ENCODE results near the gene SHISA7.
"Not testable (repeated sequence)": the region's sequence is repeated elsewhere in the genome, so short reads cannot be mapped to it uniquely, and the experiment has no call there.

SHISA7 gene

GRCh38 chr19:55448175-55448490, 5.0 kb upstream of the SHISA7 start:
- DNase-seq (ENCODE audit: low read depth in 1 of 2, low spot score in 1 of 2) = not testable (repeated sequence)

GRCh38 chr19:55447421-55448174, 4.5 kb upstream of the SHISA7 start:
- no peak for DNase-seq (ENCODE audit: low read depth in 1 of 2, low spot score in 1 of 2)

GRCh38 chr19:55446060-55446459, 3.0 kb upstream of the SHISA7 start:
- no peak for DNase-seq (ENCODE audit: low read depth in 1 of 2, low spot score in 1 of 2)

- DNase-seq (ENCODE audit: low read depth in 1 of 2, low spot score in 1 of 2) = no peak
These were observed 1.5 kb upstream of the SHISA7 start for GRCh38 chr19:55444646-55445045.

- no peak for DNase-seq (ENCODE audit: low read depth in 1 of 2, low spot score in 1 of 2)
These were observed 852 bp upstream of the SHISA7 start for GRCh38 chr19:55443824-55444480.

GRCh38 chr19:55442372-55442961, 633 bp downstream of the SHISA7 start:
- no peak for DNase-seq (ENCODE audit: low read depth in 1 of 2, low spot score in 1 of 2)

- DNase-seq (ENCODE audit: low read depth in 1 of 2, low spot score in 1 of 2) = no peak
These were observed 1.3 kb downstream of the SHISA7 start for GRCh38 chr19:55441692-55442321.

GRCh38 chr19:55441319-55441691, 1.8 kb downstream of the SHISA7 start:
- no peak for DNase-seq (ENCODE audit: low read depth in 1 of 2, low spot score in 1 of 2)

GRCh38 chr19:55440411-55441105, 2.5 kb downstream of the SHISA7 start:
- no peak for DNase-seq (ENCODE audit: low read depth in 1 of 2, low spot score in 1 of 2)

GRCh38 chr19:55439052-55439451, 4.0 kb downstream of the SHISA7 start:
- DNase-seq (ENCODE audit: low read depth in 1 of 2, low spot score in 1 of 2) = no peak

GRCh38 chr19:55437410-55437809, 5.7 kb downstream of the SHISA7 start:
- DNase-seq (ENCODE audit: low read depth in 1 of 2, low spot score in 1 of 2) = no peak

- DNase-seq (ENCODE audit: low read depth in 1 of 2, low spot score in 1 of 2) = no peak
These were observed 6.3 kb downstream of the SHISA7 start for GRCh38 chr19:55436847-55437246.

GRCh38 chr19:55435020-55435419, 8.1 kb downstream of the SHISA7 start:
- DNase-seq (ENCODE audit: low read depth in 1 of 2, low spot score in 1 of 2) = no peak

GRCh38 chr19:55434356-55434919, 8.7 kb downstream of the SHISA7 start:
- DNase-seq (ENCODE audit: low read depth in 1 of 2, low spot score in 1 of 2) = no peak

- DNase-seq (ENCODE audit: low read depth in 1 of 2, low spot score in 1 of 2) = no peak
These were observed 9.8 kb downstream of the SHISA7 start for GRCh38 chr19:55433292-55433691.

- DNase-seq (ENCODE audit: low read depth in 1 of 2, low spot score in 1 of 2) = no peak
These were observed 10.7 kb downstream of the SHISA7 start for GRCh38 chr19:55432241-55432959.

GRCh38 chr19:55431183-55431582, 11.9 kb downstream of the SHISA7 start:
- no peak for DNase-seq (ENCODE audit: low read depth in 1 of 2, low spot score in 1 of 2)

- DNase-seq (ENCODE audit: low read depth in 1 of 2, low spot score in 1 of 2) = no peak
These were observed 17.1 kb downstream of the SHISA7 start for GRCh38 chr19:55426042-55426441.

GRCh38 chr19:55424518-55424917, 18.6 kb downstream of the SHISA7 start:
- DNase-seq (ENCODE audit: low read depth in 1 of 2, low spot score in 1 of 2) = no peak

- DNase-seq (ENCODE audit: low read depth in 1 of 2, low spot score in 1 of 2) = no peak
These were observed 19.7 kb downstream of the SHISA7 start for GRCh38 chr19:55423225-55424005.
